ENCODE data around the gene STX8.

DNA sequence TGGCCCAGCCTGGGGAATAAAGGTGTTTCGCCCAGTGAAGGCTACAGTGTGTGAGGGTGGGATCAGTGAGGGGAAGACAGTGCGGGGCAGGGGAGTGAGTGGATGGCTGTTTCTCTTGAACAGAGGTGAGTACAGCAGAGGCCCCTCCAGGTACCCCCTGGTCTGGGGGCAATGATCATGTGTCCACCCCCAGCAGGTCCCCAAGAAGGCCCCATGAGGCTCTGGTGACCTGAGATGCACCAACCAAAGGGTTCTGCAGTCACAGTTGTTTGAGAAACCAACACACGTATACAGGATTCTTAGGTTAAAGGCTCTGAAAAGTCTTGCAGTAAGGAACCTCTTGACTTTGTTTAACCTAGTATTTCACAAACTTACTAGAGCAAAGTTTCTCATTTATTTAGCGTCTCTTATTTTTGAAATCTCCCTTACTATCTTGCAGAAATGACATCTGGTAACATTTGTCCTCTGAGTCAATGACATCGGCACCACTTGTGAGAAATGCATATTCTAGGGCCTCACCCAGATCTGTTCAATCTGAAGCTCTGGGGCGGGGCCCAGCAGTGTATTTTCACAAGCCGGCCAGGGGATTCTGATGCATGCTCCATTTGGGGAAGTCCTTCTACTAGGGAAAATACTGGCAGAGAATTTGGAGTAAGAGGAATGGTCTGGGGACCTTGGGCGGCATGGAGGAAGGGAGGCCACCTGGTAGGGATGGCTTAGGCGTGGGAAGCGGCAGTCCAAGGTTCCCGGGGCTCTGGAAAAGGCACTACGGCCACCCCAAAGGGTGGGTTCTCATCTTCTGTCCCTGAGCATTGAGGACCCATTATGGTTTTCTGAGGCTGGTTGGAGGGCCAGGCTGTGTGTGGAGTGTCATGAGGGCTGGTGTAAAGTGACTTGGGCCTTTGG, 337.0 kb downstream of the STX8 start:
- TF ChIP-seq POLR2A (IDR thresholded peaks at IDR 0.05; ENCODE audit: low read depth, low read length) (no peak), POLR2AphosphoS5 (IDR thresholded peaks at IDR 0.05; ENCODE audit: low read depth, low read length) (no peak), TAF1 (IDR thresholded peaks at IDR 0.05; ENCODE audit: borderline replicate concordance, low read depth, low read length) (no peak)

All from GM12892 (cell line).